Measurements from ENCODE around the gene PDXP.
"Not testable (repeated sequence)": the region's sequence is repeated elsewhere in the genome, so short reads cannot be mapped to it uniquely, and the experiment has no call there.

PDXP gene

GRCh38 chr22:37658133-37659065 lies at the start of gene PDXP:
Gene PDXP, plus strand, starts transcription at chr22:37658723. Its CDS starts 60 bp downstream, at chr22:37658783.
- no peak for TF ChIP-seq CTCF (IDR thresholded peaks at IDR 0.05; ENCODE audit: control insufficient read depth, extremely low read depth, insufficient read depth)
- DNase-seq (ENCODE audit: low read depth): peak; percentile 100
- H3K4me3 ChIP-seq (ENCODE audit: low read depth, low read length): peak within 1 kb of the TSS; percentile 79

- peak overlapping the region; percentile 97 for H3K4me3 ChIP-seq (ENCODE audit: low read depth, low read length)
- no peak for DNase-seq (ENCODE audit: low read depth)
- no peak for TF ChIP-seq CTCF (IDR thresholded peaks at IDR 0.05; ENCODE audit: control insufficient read depth, extremely low read depth, insufficient read depth)
Observed at GRCh38 chr22:37609240-37610152, 49.0 kb upstream of the PDXP start.

- not testable (repeated sequence) for DNase-seq (ENCODE audit: low read depth)
- peak overlapping the region; percentile 97 for H3K4me3 ChIP-seq (ENCODE audit: low read depth, low read length)
Observed at GRCh38 chr22:37610153-37610475, 48.4 kb upstream of the PDXP start.

GRCh38 chr22:37610480-37611129 lies 47.9 kb upstream of the PDXP start:
- no peak for TF ChIP-seq CTCF (IDR thresholded peaks at IDR 0.05; ENCODE audit: control insufficient read depth, extremely low read depth, insufficient read depth)
- DNase-seq (ENCODE audit: low read depth): no peak
- peak overlapping the region; percentile 97 for H3K4me3 ChIP-seq (ENCODE audit: low read depth, low read length)

- no peak for TF ChIP-seq CTCF (IDR thresholded peaks at IDR 0.05; ENCODE audit: control insufficient read depth, extremely low read depth, insufficient read depth)
- no peak overlapping the region for H3K4me3 ChIP-seq (ENCODE audit: low read depth, low read length)
- DNase-seq (ENCODE audit: low read depth): no peak
Observed at GRCh38 chr22:37611207-37611606, 47.3 kb upstream of the PDXP start.

GRCh38 chr22:37616201-37617083 lies 42.1 kb upstream of the PDXP start:
- no peak for TF ChIP-seq CTCF (IDR thresholded peaks at IDR 0.05; ENCODE audit: control insufficient read depth, extremely low read depth, insufficient read depth)
- DNase-seq (ENCODE audit: low read depth): no peak
- no peak overlapping the region for H3K4me3 ChIP-seq (ENCODE audit: low read depth, low read length)

Measured in LNCaP clone FGC (cell line).